Vagina (tissue), 2 donors: ENCODE results near the gene ZBTB20. TPM values are rescaled to one million over a fixed set of nuclear protein-coding genes. Genes with fewer than 3 reads are reported as not detected.
A peak's percentile ranks its signal among the peaks of the same experiment; 100 is the strongest.

Experiments
- DNase-seq, 2 donors: peaks; one replicate each; pipeline ENCODE4 v3.0.0-alpha.2; 2017; ENCODE audit errors: extremely low spot score in 2 of 2
- H3K27ac ChIP-seq: fragments of 200-600 bp; sonication (generic); one replicate; pipeline ENCODE4 v1.5.1; 2019
- H3K27me3 ChIP-seq: fragments of 200-600 bp; sonication (generic); one replicate; pipeline ENCODE4 v1.5.1; 2019
- H3K36me3 ChIP-seq, 2 donors: fragments of 200-600 bp; sonication (generic); one replicate each; pipeline ENCODE4 v1.5.1; 2017 to 2019
- H3K4me1 ChIP-seq: fragments of 200-600 bp; sonication (generic); one replicate; pipeline ENCODE4 v1.5.1; 2019
- H3K4me3 ChIP-seq, 2 donors: fragments of 200-600 bp; sonication (generic); 1 replicate in 1 of 2; 2 replicates in 1 of 2; pipeline ENCODE4 v1.5.1; 2016 to 2019
- H3K9me3 ChIP-seq: fragments of 200-600 bp; sonication (generic); one replicate; pipeline ENCODE4 v1.5.1; 2019
- CTCF ChIP-seq, 3 experiments: fragments of 450-650 bp in 2 of 3; fragments of 200-600 bp in 1 of 3; sonication (generic) in 1 of 3; IDR thresholded peaks; one replicate each; pipeline ENCODE4 v1.5.1; 2017 to 2019; ENCODE audit warnings: antibody characterized with exemption in 3 of 3, mild to moderate bottlenecking in 2 of 3, moderate library complexity in 2 of 3
- POLR2A ChIP-seq, 2 donors: fragments of 450-650 bp; IDR thresholded peaks; one replicate each; pipeline ENCODE4 v1.6.1; 2017; ENCODE audit warnings: antibody characterized with exemption in 2 of 2, mild to moderate bottlenecking in 2 of 2, moderate library complexity in 2 of 2
- POLR2AphosphoS5 ChIP-seq, 2 donors: sonication (generic); formaldehyde crosslinking; IDR thresholded peaks; one replicate each; pipeline ENCODE4 v1.9.0; 2017; ENCODE audit warnings: antibody characterized with exemption in 2 of 2, mild to moderate bottlenecking in 2 of 2, low read depth in 1 of 2; ENCODE audit not compliant: insufficient read depth in 1 of 2
- intact Hi-C: fragments of 100-400 bp; cut with DNase I; formaldehyde crosslinking; loops from one replicate; pipeline ENCODE4 v1.15.1; 2023
- total RNA-seq: library from RNA; depleted of rRNA; stranded (reverse); fragments of >200 nt; gene quantifications from one replicate; pipeline ENCODE4 v1.2.3, GENCODE V29; 2016

Gene ZBTB20
- total RNA-seq, 1 donor from 2014 or later = 64.8 TPM

DNA sequence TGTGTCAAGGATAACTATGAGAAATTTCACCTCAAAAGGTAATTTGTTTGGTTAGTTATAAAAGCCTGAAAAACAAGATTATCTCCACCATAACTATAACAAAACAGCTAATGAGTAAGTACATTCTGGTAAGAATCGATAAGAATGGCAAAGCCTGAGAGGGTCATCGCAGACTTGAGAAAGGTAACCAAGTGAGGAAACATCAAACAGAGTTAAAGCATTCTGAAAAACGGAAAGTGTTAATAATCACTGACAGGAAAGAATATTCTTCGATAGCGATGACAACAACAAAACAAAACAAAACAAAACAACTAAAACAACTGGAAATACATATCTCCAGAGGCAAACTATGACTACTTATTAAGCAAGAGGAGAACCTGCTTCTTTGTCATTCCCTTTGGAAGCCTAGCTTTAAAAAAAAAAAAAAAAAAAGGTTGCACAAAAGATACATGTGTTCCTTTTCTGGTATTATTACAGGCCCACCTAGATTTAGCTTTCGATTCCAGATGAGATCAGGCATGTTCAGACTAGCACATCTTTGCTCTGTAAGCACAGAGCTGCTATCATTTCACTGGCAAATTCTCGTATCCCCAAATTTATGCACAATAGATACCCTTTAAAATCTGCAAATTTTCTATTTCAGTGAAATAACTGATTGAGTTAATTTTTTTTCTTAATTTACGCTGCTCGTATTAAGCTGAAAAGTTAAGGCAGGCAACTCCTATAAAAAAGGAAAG lies 697.6 kb downstream of the ZBTB20 start:
- H3K27me3 ChIP-seq = no peaks in the 10 kb centered on the region
- no peaks in the 10 kb centered on the region for H3K36me3 ChIP-seq
- H3K4me3 ChIP-seq = peak overlapping the region in 1 of 2 donors; percentile 25
- peak overlapping the region; percentile 79 for H3K27ac ChIP-seq
- intact Hi-C loops = no loop called here
- TF ChIP-seq POLR2AphosphoS5 (IDR thresholded peaks at IDR 0.05; ENCODE audit: insufficient read depth in 1 of 2, low read depth in 1 of 2) = no peak
- no peak for TF ChIP-seq CTCF (IDR thresholded peaks at IDR 0.05)
- no peak for TF ChIP-seq POLR2A (IDR thresholded peaks at IDR 0.05)
- DNase-seq = no peak
- no peaks in the 10 kb centered on the region for H3K9me3 ChIP-seq
- peaks cover 29% of the 10 kb centered on the region for H3K4me1 ChIP-seq

GRCh38 chr3:114447950-114448479 lies 699.1 kb downstream of the ZBTB20 start:
- Histone ChIP-seq H3K27me3 (no peaks in the 10 kb centered on the region), H3K4me3 (no peak overlapping the region), H3K36me3 (no peaks in the 10 kb centered on the region), H3K9me3 (no peaks in the 10 kb centered on the region), H3K27ac (peak overlapping the region; percentile 79), H3K4me1 (peaks cover 34% of the 10 kb centered on the region)
- TF ChIP-seq POLR2AphosphoS5 (IDR thresholded peaks at IDR 0.05; ENCODE audit: insufficient read depth in 1 of 2, low read depth in 1 of 2) (no peak), CTCF (IDR thresholded peaks at IDR 0.05) (no peak), POLR2A (IDR thresholded peaks at IDR 0.05) (no peak)
- intact Hi-C loops = no loop called here
- no peak for DNase-seq

DNA sequence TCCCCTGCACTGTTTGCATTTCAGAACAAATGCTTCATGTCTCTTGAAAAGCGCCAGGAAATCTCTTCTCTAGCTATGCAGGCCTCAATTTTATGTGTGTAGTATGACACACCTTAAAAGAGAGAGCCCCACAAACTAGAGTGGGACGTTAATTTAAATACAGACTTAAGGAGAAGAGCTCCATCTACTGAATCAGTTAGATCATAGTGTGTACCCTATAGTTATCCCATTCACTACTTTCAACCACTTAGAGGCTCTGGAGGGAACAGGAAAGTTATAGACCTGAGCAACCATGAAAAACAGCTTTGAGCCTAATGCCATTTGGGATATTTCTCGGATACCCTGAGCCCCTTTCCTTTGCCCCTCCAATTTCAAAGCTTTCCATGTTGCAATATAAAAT lies 699.5 kb downstream of the ZBTB20 start:
- Histone ChIP-seq H3K36me3 (no peaks in the 10 kb centered on the region), H3K27me3 (no peaks in the 10 kb centered on the region), H3K4me1 (peaks cover 38% of the 10 kb centered on the region), H3K4me3 (no peak overlapping the region), H3K9me3 (no peaks in the 10 kb centered on the region), H3K27ac (peak overlapping the region; percentile 79)
- TF ChIP-seq POLR2AphosphoS5 (IDR thresholded peaks at IDR 0.05; ENCODE audit: insufficient read depth in 1 of 2, low read depth in 1 of 2) (no peak), CTCF (IDR thresholded peaks at IDR 0.05) (no peak), POLR2A (IDR thresholded peaks at IDR 0.05) (no peak)
- DNase-seq = no peak
- intact Hi-C loops = no loop called here

DNA sequence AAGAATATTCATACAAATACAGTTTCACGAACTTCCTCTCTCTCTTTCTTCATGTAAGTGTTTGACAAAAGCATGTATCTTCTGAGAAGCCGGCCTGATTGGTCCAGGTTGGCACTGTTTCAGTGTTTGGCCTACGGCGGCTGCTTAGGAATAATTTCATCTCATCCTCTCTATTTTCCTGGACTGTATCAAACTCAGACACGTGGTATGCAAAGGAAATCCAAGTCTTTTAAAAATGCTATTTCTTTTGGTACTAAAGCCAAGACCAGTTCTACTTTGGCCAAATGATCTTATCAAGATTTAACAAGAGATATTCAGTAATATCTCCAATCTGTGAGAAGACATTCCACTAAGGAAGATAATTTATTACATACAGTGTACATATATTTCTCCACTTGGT lies 700.5 kb downstream of the ZBTB20 start:
- H3K27me3 ChIP-seq = no peaks in the 10 kb centered on the region
- H3K36me3 ChIP-seq = no peaks in the 10 kb centered on the region
- intact Hi-C loops = no loop called here
- TF ChIP-seq POLR2A (IDR thresholded peaks at IDR 0.05) (no peak), CTCF (IDR thresholded peaks at IDR 0.05) (no peak), POLR2AphosphoS5 (IDR thresholded peaks at IDR 0.05; ENCODE audit: insufficient read depth in 1 of 2, low read depth in 1 of 2) (no peak)
- no peak for DNase-seq
- peak overlapping the region; percentile 79 for H3K27ac ChIP-seq
- no peaks in the 10 kb centered on the region for H3K9me3 ChIP-seq
- H3K4me3 ChIP-seq = no peak overlapping the region
- H3K4me1 ChIP-seq = peaks cover 45% of the 10 kb centered on the region

DNA sequence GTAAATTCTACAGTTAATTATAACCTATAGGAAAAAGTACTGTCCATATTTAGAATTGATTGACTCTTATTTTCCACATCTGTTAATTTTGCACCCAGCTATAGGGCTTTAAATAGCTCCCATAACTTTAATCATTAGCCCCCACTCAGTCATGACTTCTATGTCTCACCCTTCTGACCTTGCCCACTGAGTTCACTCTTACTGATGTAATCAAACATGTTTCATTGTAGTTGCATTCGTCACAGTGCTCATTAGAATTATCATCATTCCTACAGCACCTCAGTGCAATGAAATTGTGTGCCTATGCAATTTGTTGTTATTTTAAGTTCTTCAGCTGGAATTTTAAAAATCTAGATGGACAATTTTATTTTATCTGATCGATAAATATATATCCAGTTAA lies 701.9 kb downstream of the ZBTB20 start:
- Histone ChIP-seq H3K9me3 (no peaks in the 10 kb centered on the region), H3K27ac (peak overlapping the region; percentile 39), H3K4me3 (no peak overlapping the region), H3K36me3 (no peaks in the 10 kb centered on the region), H3K27me3 (no peaks in the 10 kb centered on the region), H3K4me1 (peaks cover 45% of the 10 kb centered on the region)
- intact Hi-C loops = no loop called here
- TF ChIP-seq POLR2AphosphoS5 (IDR thresholded peaks at IDR 0.05; ENCODE audit: insufficient read depth in 1 of 2, low read depth in 1 of 2) (no peak), CTCF (IDR thresholded peaks at IDR 0.05) (no peak), POLR2A (IDR thresholded peaks at IDR 0.05) (no peak)
- no peak for DNase-seq
